HG03378 (cell line): Measurements from ENCODE around the gene PSEN1.

ENCODE experiments used
- ATAC-seq: cut with Tn5 transposase; IDR thresholded peaks from one replicate; pipeline ENCODE4 v1.9.1; 2021; ENCODE audit warnings: mild to moderate bottlenecking, moderate library complexity; ENCODE audit not compliant: unreplicated experiment

Gene PSEN1

GRCh38 chr14:73211251-73212040 lies 75.1 kb downstream of the PSEN1 start:
- no peak for ATAC-seq

- no peak for ATAC-seq
Measured at GRCh38 chr14:73216030-73216429, 79.7 kb downstream of the PSEN1 start.

DNA sequence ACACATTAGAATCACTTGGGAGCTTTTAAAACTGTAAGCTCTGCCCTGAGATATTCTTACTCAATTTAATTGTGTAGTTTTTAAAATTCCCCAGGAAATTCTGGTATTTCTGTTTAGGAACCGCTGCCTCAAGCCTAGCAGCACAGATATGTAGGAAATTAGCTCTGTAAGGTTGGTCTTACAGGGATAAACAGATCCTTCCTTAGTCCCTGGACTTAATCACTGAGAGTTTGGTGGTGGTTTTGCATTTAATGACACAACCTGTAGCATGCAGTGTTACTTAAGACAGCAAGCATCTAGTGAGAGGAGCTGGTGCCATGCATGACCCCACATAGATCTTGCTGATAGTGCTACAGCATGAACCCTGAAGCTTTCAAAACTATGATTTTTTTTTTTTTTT lies 81.1 kb downstream of the PSEN1 start:
- ATAC-seq: no peak

- ATAC-seq: no peak
Measured at GRCh38 chr14:73220061-73220460, 83.8 kb downstream of the PSEN1 start.

DNA sequence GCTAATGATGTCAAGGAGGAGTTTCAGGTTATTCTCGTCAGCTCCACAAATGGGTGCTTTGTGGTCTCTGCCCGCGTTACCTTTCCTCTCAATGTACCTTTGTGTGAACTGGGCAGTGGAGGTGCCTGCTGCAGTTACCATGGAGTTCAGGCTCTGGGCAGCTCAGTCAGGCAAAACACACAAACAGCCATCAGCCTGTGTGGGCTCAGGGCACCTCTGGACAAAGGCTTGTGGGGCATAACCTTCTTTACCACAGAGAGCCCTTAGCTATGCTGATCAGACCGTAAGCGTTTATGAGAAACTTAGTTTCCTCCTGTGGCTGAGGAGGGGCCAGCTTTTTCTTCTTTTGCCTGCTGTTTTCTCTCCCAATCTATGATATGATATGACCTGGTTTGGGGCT lies 84.3 kb downstream of the PSEN1 start:
- ATAC-seq: no peak

- ATAC-seq: no peak
Measured at GRCh38 chr14:73221945-73222344, 85.6 kb downstream of the PSEN1 start.

DNA sequence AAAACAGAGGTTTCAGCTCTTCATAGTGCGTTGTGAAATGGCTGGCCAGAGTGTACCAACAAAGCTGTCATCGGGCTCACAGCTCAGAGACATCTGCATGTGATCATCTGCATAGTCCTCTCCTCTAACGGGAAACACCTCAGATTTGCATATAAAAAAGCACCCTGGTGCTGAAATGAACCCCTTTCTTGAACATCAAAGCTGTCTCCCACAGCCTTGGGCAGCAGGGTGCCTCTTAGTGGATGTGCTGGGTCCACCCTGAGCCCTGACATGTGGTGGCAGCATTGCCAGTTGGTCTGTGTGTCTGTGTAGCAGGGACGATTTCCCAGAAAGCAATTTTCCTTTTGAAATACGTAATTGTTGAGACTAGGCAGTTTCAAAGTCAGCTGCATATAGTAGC lies 86.7 kb downstream of the PSEN1 start:
- no peak for ATAC-seq

- no peak for ATAC-seq
Measured at GRCh38 chr14:73225496-73225895, 89.2 kb downstream of the PSEN1 start.

DNA sequence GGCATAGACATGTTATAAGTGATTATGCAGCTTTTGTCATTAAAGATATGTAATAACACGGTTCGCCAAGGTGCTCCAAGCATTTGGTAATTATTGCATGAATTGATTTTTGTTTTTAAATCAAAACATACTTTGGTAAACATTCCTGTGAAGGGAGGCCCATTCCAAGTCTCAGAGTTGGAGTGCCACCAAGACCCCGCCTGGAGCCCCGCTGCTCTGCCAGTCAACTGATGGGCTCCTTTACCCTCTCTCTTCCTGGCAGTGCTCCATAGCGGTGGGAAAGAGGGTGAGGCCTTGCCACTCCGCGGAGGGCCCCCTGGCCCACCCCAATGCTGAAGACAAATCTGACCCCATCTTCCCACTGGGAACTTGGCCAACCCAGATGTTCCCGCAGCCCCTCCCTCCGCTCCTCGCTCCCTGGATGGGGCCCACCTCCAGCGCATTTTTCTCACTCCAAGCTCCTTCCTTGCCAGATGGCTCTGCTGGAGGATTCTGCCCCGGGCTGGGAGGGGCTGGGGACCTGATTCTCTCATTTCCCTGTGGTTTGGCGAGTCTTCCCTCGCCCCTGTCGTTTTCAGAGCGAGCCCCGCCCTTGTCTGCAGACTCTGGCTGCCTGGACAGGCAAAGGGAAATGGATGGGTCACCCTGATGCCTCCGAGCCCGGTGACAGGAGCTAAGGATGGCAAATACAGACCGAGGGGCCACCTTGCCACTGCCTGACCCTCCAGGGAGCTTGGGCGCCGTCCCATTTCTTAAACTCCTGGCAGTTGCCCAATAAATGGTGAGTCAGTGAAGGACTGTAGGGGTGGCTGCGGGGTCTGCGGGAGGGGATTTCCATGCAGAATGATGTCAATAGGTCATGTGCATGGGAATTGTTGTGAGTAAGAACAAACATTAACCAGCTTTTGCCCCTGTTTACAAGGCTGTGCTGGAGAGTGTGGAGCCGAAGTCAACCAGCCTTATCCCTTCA lies 91.8 kb downstream of the PSEN1 start:
- ATAC-seq: no peak

DNA sequence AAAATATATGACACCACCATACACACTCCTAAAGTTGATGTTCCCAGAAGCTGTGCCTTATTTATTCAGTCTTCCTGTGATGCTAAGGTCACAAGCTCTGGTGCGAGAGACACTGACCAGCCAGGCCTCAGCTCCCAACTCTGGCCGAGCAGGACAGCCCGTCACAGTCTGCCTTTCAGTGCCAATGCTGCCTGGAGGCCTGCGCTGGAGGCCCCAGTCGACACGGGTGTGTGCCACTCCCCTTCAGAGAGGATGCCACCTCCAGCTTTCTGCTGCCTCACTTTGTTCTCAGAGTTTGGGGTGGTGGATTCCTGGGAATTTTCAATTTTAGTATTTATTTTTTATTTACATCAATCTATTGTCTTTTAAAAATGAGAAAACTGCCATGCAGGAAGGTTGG lies 93.7 kb downstream of the PSEN1 start:
- ATAC-seq: no peak

DNA sequence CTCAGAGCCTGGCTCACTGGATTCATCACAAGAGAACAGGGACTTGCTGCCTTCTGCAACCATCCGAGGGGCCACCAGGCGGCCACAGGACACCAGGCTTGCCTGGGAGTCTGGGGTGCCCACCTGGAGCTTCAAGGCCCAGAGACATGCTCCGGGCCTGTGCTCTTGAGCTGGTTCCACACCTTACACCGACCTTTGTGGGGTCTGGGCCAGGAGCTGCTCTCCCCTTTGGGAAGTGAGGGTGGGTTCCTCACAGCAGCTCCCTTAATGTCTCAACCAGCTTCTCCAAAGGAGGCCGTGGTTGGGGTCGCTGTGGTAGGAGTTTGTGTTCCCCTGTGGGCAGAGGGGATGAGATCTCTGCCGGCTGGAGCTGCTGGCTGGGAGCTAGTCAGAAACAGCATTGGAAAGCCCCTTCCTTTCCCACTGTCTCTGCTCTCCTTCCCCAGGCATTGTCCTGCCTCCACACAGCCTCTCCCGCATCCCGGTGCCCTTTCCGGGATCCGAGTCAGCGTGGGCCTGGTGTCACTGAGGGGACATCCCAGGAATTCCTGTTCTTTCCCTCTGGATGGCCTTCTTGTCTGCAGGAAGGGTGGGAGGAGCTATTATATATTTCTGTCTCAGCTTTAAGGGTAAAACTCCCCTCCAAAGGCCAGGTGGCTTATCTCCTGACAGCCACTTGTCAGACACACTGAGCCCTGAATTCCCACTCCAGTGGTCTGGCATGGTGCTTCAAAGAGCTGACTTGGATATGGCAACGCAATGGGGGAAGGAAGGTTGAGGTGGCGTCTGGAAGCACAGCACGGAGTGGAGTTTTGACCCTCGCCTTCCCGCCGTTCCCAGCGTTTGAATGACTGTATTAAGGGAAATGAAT lies 95.9 kb downstream of the PSEN1 start:
- no peak for ATAC-seq

DNA sequence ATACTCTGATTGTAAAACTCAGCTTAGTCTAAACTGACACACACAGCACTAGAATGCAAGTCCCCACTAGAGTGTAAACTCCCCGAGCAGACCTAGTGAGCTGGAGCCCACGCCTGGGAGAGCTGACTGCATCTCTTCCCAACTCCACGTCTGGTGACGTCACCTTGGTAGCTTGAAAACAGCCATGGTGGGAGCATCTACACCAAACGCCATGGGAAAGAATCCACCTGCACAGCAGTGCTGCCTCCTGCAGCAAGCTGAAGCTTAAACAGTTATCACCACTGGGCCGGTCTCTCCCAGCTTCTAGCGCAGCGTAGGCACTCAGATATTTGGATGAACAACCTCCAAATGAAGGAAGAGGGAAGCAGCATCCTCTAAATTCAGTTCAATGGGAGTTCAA lies 96.7 kb downstream of the PSEN1 start:
- no peak for ATAC-seq

DNA sequence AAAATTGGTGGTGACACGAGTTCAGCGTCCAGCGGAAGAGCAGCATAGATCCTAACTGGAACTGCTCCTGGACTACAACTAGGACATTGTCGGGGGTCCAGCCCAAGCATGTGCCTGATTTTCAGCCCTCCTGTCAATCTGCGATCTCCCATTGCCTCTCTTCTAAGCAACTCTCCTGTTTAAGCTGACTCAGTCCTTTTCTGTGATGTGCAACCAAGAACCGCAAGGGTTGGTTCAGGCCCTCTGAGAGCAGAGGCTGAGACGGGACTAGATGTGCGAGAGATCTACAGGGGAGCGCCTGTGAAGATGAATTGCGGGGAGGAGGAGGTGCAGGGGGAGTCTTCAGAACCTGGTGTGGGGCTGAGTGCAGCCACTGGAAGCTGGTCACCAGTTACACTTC lies 97.3 kb downstream of the PSEN1 start:
- no peak for ATAC-seq

- no peak for ATAC-seq
Measured at GRCh38 chr14:73234029-73234428, 97.7 kb downstream of the PSEN1 start.

DNA sequence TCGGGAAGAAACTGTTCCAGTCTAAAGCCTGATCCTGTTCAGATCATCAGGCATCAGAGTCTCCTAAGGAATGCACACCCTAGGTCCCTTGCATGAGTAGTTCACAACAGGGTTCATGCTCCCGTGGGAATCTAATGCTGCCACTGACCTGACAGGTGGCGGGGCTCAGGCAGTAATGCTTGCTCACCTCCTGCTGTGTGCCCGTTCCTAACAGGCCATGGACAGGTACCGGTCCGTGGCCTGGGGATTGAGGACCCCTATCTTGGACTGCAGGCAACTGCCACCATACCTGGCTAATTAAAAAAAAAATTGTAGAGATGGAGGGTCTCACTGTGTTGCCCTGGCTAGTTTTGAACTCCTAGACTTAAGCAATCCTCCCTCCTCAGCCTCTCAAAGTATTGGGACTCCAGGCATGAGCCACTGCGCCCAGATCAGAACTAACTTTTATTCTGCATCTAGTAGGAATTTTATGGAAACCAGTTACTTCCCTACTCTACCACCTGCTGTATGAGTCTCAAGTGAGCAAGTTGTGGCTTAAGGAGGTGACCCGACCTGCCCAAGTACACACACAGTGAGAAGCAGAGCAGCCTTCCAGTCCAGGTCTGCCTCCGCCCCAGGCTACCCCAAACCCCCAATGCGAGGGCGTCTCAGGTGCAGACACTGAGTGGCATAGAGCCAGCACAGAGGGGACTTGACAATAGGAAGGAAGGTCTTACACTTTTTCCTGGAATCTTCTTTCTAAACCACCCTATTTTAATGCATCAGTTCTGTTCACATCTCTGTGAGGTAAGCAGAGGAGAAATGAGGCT lies 98.5 kb downstream of the PSEN1 start:
- no peak for ATAC-seq

- no peak for ATAC-seq
Measured at GRCh38 chr14:73235531-73236155, 99.3 kb downstream of the PSEN1 start.

- ATAC-seq: no peak
Measured at GRCh38 chr14:73236157-73236556, 99.8 kb downstream of the PSEN1 start.

DNA sequence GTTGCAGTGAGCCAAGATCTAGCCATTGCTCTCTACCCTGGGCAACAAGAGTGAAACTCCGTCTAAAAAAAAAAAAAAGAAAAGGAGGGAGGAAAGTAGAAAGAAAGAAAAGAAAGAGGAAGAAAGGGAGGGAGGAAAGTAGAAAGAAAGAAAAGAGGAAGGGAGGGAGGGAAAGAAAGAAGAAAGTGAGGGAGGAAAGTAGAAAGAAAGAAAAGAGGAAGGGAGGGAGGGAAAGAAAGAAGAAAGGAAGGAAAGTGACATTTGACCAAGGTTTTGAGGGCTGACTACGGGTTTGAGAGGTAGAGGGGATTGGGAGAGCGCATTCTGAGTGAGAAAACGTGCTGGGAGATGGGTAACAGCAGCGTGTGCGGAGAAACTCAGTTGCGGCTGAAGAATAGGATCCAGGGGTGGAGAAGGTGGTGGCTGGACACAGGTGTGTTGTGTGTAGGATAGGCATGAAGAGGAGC lies 100.5 kb downstream of the PSEN1 start:
- ATAC-seq: no peak

GRCh38 chr14:73237219-73237785 lies 101.0 kb downstream of the PSEN1 start, which contains the start of gene PAPLN:
Gene PAPLN (plus strand): TSS chr14:73237506. CDS start chr14:73239779, 2,273 bp downstream.
- ATAC-seq: no peak
